Measurements from ENCODE around the gene PCNA.

Gene PCNA

GRCh38 chr20:5119435-5120184 is at the start of gene PCNA:
PCNA (minus strand) TSS chr20:5119958; CDS start chr20:5119798, 160 bp downstream.
- peak; percentile 98 for DNase-seq

- peak; percentile 64 for DNase-seq
Observed at GRCh38 chr20:5168651-5169396, 49.1 kb upstream of the PCNA start.

GRCh38 chr20:5164645-5165625 is 45.2 kb upstream of the PCNA start:
- no peak for DNase-seq

- DNase-seq: no peak
Observed at GRCh38 chr20:5161536-5162164, 41.9 kb upstream of the PCNA start.

- DNase-seq: no peak
Observed at GRCh38 chr20:5160882-5161281, 41.1 kb upstream of the PCNA start.

- DNase-seq: no peak
Observed at GRCh38 chr20:5159928-5160327, 40.2 kb upstream of the PCNA start.

- no peak for DNase-seq
Observed at GRCh38 chr20:5156675-5157448, 37.1 kb upstream of the PCNA start.

- no peak for DNase-seq
Observed at GRCh38 chr20:5155404-5155803, 35.6 kb upstream of the PCNA start.

GRCh38 chr20:5154543-5154925 is 34.8 kb upstream of the PCNA start:
- no peak for DNase-seq

GRCh38 chr20:5153612-5154542 is 34.1 kb upstream of the PCNA start:
- no peak for DNase-seq

- DNase-seq: no peak
Observed at GRCh38 chr20:5153152-5153467, 33.4 kb upstream of the PCNA start.

- DNase-seq: no peak
Observed at GRCh38 chr20:5150226-5151076, 30.7 kb upstream of the PCNA start.

- no peak for DNase-seq
Observed at GRCh38 chr20:5149892-5150225, 30.1 kb upstream of the PCNA start.

GRCh38 chr20:5148581-5148980 is 28.8 kb upstream of the PCNA start:
- no peak for DNase-seq

GRCh38 chr20:5146871-5147592 is 27.3 kb upstream of the PCNA start:
- peak; percentile 65 for DNase-seq

- peak; percentile 12 for DNase-seq
Observed at GRCh38 chr20:5146099-5146668, 26.4 kb upstream of the PCNA start.

- DNase-seq: no peak
Observed at GRCh38 chr20:5145365-5146098, 25.8 kb upstream of the PCNA start.

- DNase-seq: no peak
Observed at GRCh38 chr20:5143851-5144250, 24.1 kb upstream of the PCNA start.

Data from MV-4-11 (cell line).